ENCODE results near the gene RHOB.
A peak's percentile ranks its signal among the peaks of the same experiment; 100 is the strongest.

- TF ChIP-seq POLR2A (IDR thresholded peaks at IDR 0.05): peak; percentile 34
- TF ChIP-seq, protein P1, sequence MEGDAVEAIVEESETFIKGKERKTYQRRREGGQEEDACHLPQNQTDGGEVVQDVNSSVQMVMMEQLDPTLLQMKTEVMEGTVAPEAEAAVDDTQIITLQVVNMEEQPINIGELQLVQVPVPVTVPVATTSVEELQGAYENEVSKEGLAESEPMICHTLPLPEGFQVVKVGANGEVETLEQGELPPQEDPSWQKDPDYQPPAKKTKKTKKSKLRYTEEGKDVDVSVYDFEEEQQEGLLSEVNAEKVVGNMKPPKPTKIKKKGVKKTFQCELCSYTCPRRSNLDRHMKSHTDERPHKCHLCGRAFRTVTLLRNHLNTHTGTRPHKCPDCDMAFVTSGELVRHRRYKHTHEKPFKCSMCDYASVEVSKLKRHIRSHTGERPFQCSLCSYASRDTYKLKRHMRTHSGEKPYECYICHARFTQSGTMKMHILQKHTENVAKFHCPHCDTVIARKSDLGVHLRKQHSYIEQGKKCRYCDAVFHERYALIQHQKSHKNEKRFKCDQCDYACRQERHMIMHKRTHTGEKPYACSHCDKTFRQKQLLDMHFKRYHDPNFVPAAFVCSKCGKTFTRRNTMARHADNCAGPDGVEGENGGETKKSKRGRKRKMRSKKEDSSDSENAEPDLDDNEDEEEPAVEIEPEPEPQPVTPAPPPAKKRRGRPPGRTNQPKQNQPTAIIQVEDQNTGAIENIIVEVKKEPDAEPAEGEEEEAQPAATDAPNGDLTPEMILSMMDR (IDR thresholded peaks at IDR 0.05): peak in 1 of 4 donors; percentile 8
These were observed 2.8 kb downstream of the RHOB start for GRCh38 chr2:20449501-20450200.
